Lung (tissue), 10 donors: ENCODE results near the gene PPIP5K1. TPM values are rescaled to one million over a fixed set of nuclear protein-coding genes. Genes with fewer than 3 reads are reported as not detected.
"Not testable (repeated sequence)": the region's sequence is repeated elsewhere in the genome, so short reads cannot be mapped to it uniquely, and the experiment has no call there.

Experiments
- ATAC-seq: fragments of 200-7000 bp; cut with Tn5 transposase; one replicate; pipeline ENCODE4 v1.9.1; 2020; ENCODE audit warnings: moderate number of reproducible peaks; ENCODE audit not compliant: insufficient read depth, low FRiP score
- DNase-seq, 3 donors: peaks; one replicate each; pipeline ENCODE4 v3.0.0-alpha.2; 2013 to 2017
- H3K27ac ChIP-seq, 2 donors: one replicate each; pipeline ENCODE4 v1.5.1; 2013; ENCODE audit warnings: mild to moderate bottlenecking in 2 of 2, moderate library complexity in 2 of 2, control low read depth in 1 of 2, inconsistent platforms in 1 of 2, low read depth in 1 of 2, low read length in 1 of 2
- H3K27me3 ChIP-seq, 3 donors: one replicate each; pipeline ENCODE4 v1.5.1; 2013; ENCODE audit warnings: low read length in 2 of 3; ENCODE audit not compliant: control insufficient read depth in 3 of 3, insufficient read depth in 3 of 3
- H3K36me3 ChIP-seq, 4 donors: one replicate each; pipeline ENCODE4 v1.5.1; 2013; ENCODE audit warnings: low read length in 4 of 4, mild to moderate bottlenecking in 1 of 4, moderate library complexity in 1 of 4; ENCODE audit not compliant: control insufficient read depth in 4 of 4, insufficient read depth in 4 of 4
- H3K4me1 ChIP-seq, 5 donors: one replicate each; pipeline ENCODE4 v1.5.1; 2013; ENCODE audit warnings: low read length in 5 of 5, mild to moderate bottlenecking in 2 of 5, moderate library complexity in 1 of 5; ENCODE audit not compliant: control insufficient read depth in 5 of 5, insufficient read depth in 5 of 5
- H3K4me3 ChIP-seq: one replicate; pipeline ENCODE4 v1.5.1; 2013; ENCODE audit warnings: mild to moderate bottlenecking, control low read depth, moderate library complexity
- H3K9ac ChIP-seq, 2 donors: one replicate each; pipeline ENCODE4 v1.5.1; 2013; ENCODE audit warnings: low read length in 2 of 2, control low read depth in 1 of 2; ENCODE audit not compliant: insufficient read depth in 1 of 2
- H3K9me3 ChIP-seq, 4 donors: one replicate each; pipeline ENCODE4 v1.5.1; 2013; ENCODE audit warnings: low read length in 3 of 4, mild to moderate bottlenecking in 1 of 4, moderate library complexity in 1 of 4; ENCODE audit not compliant: control insufficient read depth in 4 of 4, insufficient read depth in 3 of 4
- WGBS, 2 donors: extraction: QIAGEN DNeasy Blood & Tissue Kit; methylation state at CpG; one replicate each; pipeline ENCODE4 v1.1.7; 2013; 5-methylcytosine and 5-hydroxymethylcytosine counted together
- polyA plus RNA-seq, 2 donors: library from polyadenylated mRNA; stranded (reverse); fragments of 200-250 nt; gene quantifications; one replicate each; pipeline ENCODE4 v1.2.1, GENCODE V29; 2013
- total RNA-seq, 2 donors: library from RNA; depleted of rRNA in 1 of 2; stranded (reverse); fragments of >200 nt in 1 of 2; gene quantifications; one replicate each; pipeline ENCODE4 v1.2.1, GENCODE V29; 2014 to 2021
- donor health status: Bipolar disorder and iron deficiency.
- donor health status: healthy.
- donor health status: DM: yes; HTN: yes; CAD: no.

PPIP5K1 gene
- total and polyA plus RNA-seq, 4 donors = 8.0 to 40.2 (median 16.4) TPM

- H3K9me3 ChIP-seq, DNase-seq, H3K27ac ChIP-seq, ATAC-seq, H3K9ac ChIP-seq, H3K27me3 ChIP-seq, H3K4me3 ChIP-seq, H3K4me1 ChIP-seq, H3K36me3 ChIP-seq: not testable (repeated sequence)
- 92 to 95% methylated on average over 6 of the region's 6 CpGs for WGBS, 2 donors
Observed at GRCh38 chr15:43602233-43602632, 12.2 kb upstream of the PPIP5K1 start.

DNA sequence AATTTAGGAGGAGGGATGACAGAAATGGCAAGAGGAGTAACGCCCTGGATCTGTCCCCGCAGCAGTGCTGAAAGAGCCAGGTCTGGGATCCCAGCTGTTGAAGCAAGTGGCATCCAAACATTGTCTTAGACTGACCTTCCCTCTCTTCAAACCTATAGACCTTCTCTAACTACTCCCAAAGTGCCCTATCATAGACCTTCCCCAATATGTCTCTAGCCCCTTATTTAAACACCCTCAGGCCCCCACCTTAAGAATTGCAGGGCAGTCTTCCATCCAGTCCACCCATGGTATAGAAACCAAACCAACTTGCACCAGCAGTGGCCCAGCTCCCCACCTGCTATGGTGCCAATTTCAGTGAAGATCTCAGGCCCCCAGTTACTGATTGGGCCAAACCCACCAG is 10.2 kb upstream of the PPIP5K1 start:
- no CpG with 5 or more reads among the region's 2 CpGs for WGBS, 2 donors
- DNase-seq, H3K4me1 ChIP-seq, H3K27ac ChIP-seq, H3K27me3 ChIP-seq, H3K9me3 ChIP-seq, ATAC-seq, H3K36me3 ChIP-seq, H3K9ac ChIP-seq, H3K4me3 ChIP-seq: not testable (repeated sequence)

DNA sequence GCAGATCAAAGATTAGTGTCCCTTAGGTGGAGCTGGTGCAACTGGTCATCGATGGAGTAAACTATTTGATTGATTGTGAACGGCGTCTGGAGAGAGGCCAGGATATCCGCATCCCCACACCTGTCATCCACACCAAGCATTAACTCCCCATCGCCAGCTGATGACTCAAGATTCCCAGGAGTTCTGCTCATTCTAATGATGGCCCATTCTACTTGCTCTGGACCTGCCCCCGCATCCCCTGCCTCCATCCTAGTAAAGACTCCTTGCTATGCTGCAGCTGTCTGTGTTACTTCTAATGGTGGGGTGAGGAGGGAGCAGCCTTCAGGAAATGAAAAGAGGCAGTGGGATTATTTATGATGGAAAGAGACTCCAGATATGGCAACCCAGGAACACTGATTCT is 9.1 kb upstream of the PPIP5K1 start:
- DNase-seq, ATAC-seq, H3K4me3 ChIP-seq, H3K9me3 ChIP-seq, H3K4me1 ChIP-seq, H3K36me3 ChIP-seq, H3K27ac ChIP-seq, H3K27me3 ChIP-seq, H3K9ac ChIP-seq: not testable (repeated sequence)
- 78 to 85% methylated on average over 6 of the region's 6 CpGs for WGBS, 2 donors

- H3K4me3 ChIP-seq, H3K27ac ChIP-seq, H3K9ac ChIP-seq, DNase-seq, H3K4me1 ChIP-seq, H3K27me3 ChIP-seq, H3K36me3 ChIP-seq, H3K9me3 ChIP-seq: not testable (repeated sequence)
- no CpG with 5 or more reads among the region's 43 CpGs for WGBS, 2 donors
- peak; percentile 36 for ATAC-seq
Observed at GRCh38 chr15:43593328-43594190, 3.6 kb upstream of the PPIP5K1 start, which contains the start of gene CKMT1B. Gene CKMT1B, plus strand, starts transcription at chr15:43594027. Its CDS starts 192 bp downstream, at chr15:43594219.

DNA sequence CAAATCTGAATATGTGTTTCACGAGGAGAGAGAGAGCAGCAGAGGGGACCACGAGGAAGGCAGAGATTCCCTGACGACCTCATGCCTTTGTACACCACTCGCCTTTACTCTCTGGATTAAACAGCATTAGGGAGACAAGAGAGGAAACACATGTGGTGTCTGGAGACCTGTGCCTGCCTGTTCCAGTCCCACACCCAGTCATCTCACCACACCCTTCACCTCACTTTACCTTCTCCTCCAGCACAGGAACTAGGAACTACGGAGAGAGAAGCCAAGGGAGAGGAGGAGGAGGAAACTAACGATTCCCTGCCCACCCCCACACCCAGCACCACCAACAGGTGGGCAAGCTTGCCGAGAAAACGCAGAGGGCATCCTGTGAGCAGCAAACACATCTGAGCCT is 2.8 kb upstream of the PPIP5K1 start:
- not testable (repeated sequence) for H3K4me3 ChIP-seq, ATAC-seq, H3K9ac ChIP-seq, H3K36me3 ChIP-seq, DNase-seq, H3K4me1 ChIP-seq, H3K27me3 ChIP-seq, H3K9me3 ChIP-seq, H3K27ac ChIP-seq
- WGBS, 2 donors = 24 to 25% methylated on average over 4 of the region's 8 CpGs

DNA sequence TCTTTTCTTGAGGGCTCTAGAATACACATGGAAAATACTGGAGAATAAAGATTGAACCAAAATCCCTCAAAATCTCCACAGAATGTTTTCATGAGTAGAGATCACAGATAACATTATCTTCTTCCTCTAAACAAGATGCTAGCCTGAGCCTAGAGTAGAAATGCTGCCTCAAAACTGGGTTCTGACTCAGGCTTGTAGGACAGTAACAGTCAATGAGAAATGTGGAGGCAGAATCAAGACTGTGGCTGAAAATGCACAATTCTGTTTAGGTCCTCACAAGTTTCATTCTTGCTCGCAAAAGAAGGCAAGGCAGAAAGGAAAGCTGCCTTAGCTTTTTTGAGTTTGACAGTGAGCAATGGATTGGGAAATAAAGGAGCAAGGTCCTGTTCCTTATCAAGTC is 15.4 kb downstream of the PPIP5K1 start:
- H3K9me3 ChIP-seq, DNase-seq, H3K27ac ChIP-seq, H3K4me1 ChIP-seq, H3K36me3 ChIP-seq, ATAC-seq, H3K27me3 ChIP-seq, H3K9ac ChIP-seq, H3K4me3 ChIP-seq: not testable (repeated sequence)
- no CpG with 5 or more reads among the region's 1 CpG for WGBS, 2 donors

DNA sequence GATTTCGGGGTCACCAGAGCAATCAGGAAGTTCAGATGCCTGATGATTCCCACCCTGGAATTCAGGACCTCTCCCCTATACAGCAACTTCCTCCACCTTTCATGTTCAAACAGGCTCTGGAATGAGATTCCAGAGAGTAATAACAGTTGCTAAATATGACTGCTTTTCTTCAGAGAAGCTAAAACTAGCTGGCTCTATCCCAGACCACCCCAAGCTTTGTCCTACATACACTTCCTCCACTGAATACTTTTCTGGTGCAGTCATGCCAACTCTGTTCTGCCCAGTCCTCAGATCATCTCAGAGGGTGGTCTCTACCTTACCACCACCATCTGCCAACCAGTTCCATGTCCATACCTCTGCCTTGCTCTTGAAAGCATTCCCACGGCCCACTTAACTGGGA is 23.4 kb downstream of the PPIP5K1 start:
- ATAC-seq, H3K4me3 ChIP-seq, DNase-seq, H3K9me3 ChIP-seq, H3K27ac ChIP-seq, H3K36me3 ChIP-seq, H3K4me1 ChIP-seq, H3K9ac ChIP-seq, H3K27me3 ChIP-seq: not testable (repeated sequence)
- WGBS, 2 donors = no CpG with 5 or more reads among the region's 2 CpGs

DNA sequence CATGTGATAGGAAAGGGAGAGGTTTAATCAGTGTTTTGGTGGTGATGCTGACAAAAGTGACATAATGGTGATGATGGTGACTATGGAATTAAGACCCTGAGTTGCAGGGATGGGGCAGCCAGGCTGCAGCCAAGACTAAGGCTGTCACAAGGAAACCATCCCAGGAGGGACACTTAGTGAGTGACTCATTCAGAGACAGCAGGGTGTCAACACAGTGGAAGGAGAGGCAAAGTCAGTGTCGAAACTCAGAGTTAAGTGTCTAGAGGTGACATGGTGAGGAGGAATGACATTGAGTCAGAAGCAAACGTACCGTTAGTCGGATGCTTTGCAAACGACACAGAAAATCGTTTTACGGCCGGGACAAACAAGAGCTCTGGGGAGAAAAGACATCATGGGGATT is 26.2 kb downstream of the PPIP5K1 start:
- not testable (repeated sequence) for DNase-seq, H3K36me3 ChIP-seq, H3K27ac ChIP-seq, H3K4me1 ChIP-seq, H3K9ac ChIP-seq, H3K27me3 ChIP-seq, H3K4me3 ChIP-seq, ATAC-seq, H3K9me3 ChIP-seq
- WGBS, 2 donors = no CpG with 5 or more reads among the region's 8 CpGs
